B cell (primary cell): ENCODE results near the gene ARMC9. TPM values are rescaled to one million over a fixed set of nuclear protein-coding genes. Genes with fewer than 3 reads are reported as not detected.

ENCODE experiments used
- ATAC-seq: fragments of 200-7000 bp; cut with Tn5 transposase; one replicate; pipeline ENCODE4 v1.10.0; 2021; ENCODE audit warnings: low read depth, mild to moderate bottlenecking, moderate number of reproducible peaks, moderate library complexity
- CTCF ChIA-PET: fragments of 350-600 bp; sonication (Branson Sonifier 250); formaldehyde crosslinking; loops from one replicate; lab custom pipeline; 2021; ENCODE audit warnings: antibody characterized with exemption, inconsistent platforms; lab: Charles Lee
- POLR2A ChIA-PET: fragments of 350-600 bp; sonication (Branson Sonifier 250); formaldehyde crosslinking; loops from one replicate; lab custom pipeline; 2021; ENCODE audit warnings: antibody characterized with exemption; lab: Charles Lee
- DNase-seq: peaks from one replicate; pipeline ENCODE4 v3.0.0; 2013
- H2AFZ ChIP-seq: 2 replicates; pipeline ENCODE4 v1.6.1; 2012; ENCODE audit warnings: mild to moderate bottlenecking, low read depth, low read length; ENCODE audit not compliant: insufficient read depth, poor library complexity, severe bottlenecking
- H3K27ac ChIP-seq, 2 donors: 1 replicate in 1 of 2; 2 replicates in 1 of 2; pipeline ENCODE4 v1.5.1; 2012 to 2013; ENCODE audit warnings: low read length in 2 of 2, mild to moderate bottlenecking in 2 of 2, moderate library complexity in 1 of 2
- H3K27me3 ChIP-seq, 4 experiments: fragments of 200-600 bp in 1 of 4; sonication (generic) in 1 of 4; replicated peaks in 1 of 4; 1 replicate in 2 of 4; 2 replicates in 2 of 4; pipeline versions ENCODE4 v1.6.1 to v1.7.0; 2013 to 2016; ENCODE audit warnings: low read length in 3 of 4, mild to moderate bottlenecking in 2 of 4, mixed read lengths in 1 of 4, moderate library complexity in 1 of 4; ENCODE audit not compliant: insufficient read depth in 4 of 4, control insufficient read depth in 3 of 4; ENCODE audit errors: control extremely low read depth in 1 of 4
- H3K36me3 ChIP-seq, 2 experiments: replicated peaks in 1 of 2; 1 replicate in 1 of 2; 2 replicates in 1 of 2; pipeline versions ENCODE4 v1.6.1 to v1.7.1; 2013; ENCODE audit warnings: low read length in 1 of 2; ENCODE audit not compliant: insufficient read depth in 2 of 2, control insufficient read depth in 1 of 2; ENCODE audit errors: control extremely low read depth in 1 of 2, extremely low read depth in 1 of 2
- H3K4me1 ChIP-seq, 2 donors: fragments of 200-600 bp in 1 of 2; sonication (generic) in 1 of 2; 1 replicate in 1 of 2; 2 replicates in 1 of 2; pipeline versions ENCODE4 v1.5.1 to v1.6.1; 2013 to 2017; ENCODE audit warnings: low read length in 2 of 2; ENCODE audit not compliant: control insufficient read depth in 2 of 2, insufficient read depth in 2 of 2
- H3K4me2 ChIP-seq: replicated peaks from 2 replicates; pipeline ENCODE3; 2012; ENCODE audit warnings: mild to moderate bottlenecking, low read depth, low read length; ENCODE audit not compliant: poor library complexity, severe bottlenecking
- H3K4me3 ChIP-seq, 5 experiments: fragments of 200-600 bp in 1 of 5; sonication (generic) in 1 of 5; 1 replicate in 3 of 5; 2 replicates in 2 of 5; pipeline versions ENCODE4 v1.5.1 to v1.7.0; 2011 to 2016; ENCODE audit warnings: low read length in 4 of 5, mild to moderate bottlenecking in 4 of 5, low read depth in 2 of 5, control low read depth in 1 of 5, moderate library complexity in 1 of 5; ENCODE audit not compliant: insufficient read depth in 1 of 5; ENCODE audit errors: control extremely low read depth in 1 of 5, extremely low read depth in 1 of 5
- H3K79me2 ChIP-seq: fragments of 200-600 bp; sonication (generic); one replicate; pipeline ENCODE4 v1.6.0; 2016; ENCODE audit warnings: low read length; ENCODE audit not compliant: control insufficient read depth, insufficient read depth
- H3K9ac ChIP-seq: fragments of 200-600 bp; sonication (generic); 2 replicates; pipeline ENCODE4 v1.6.1; 2017; ENCODE audit warnings: mild to moderate bottlenecking, low read length, moderate library complexity
- H3K9me3 ChIP-seq, 3 donors: one replicate each; pipeline versions ENCODE4 v1.6.1 to v1.7.1; 2013; ENCODE audit warnings: low read length in 2 of 3; ENCODE audit not compliant: control insufficient read depth in 2 of 3, insufficient read depth in 1 of 3; ENCODE audit errors: control extremely low read depth in 1 of 3
- H4K20me1 ChIP-seq: 2 replicates; pipeline ENCODE4 v1.6.0; 2012; ENCODE audit warnings: mild to moderate bottlenecking, low read length; ENCODE audit not compliant: insufficient read depth, control insufficient read depth, poor library complexity, severe bottlenecking
- H3K27ac Mint-ChIP-seq: one replicate; pipeline ENCODE4 v1.8.0; 2021; ENCODE audit warnings: mixed read lengths
- H3K27me3 Mint-ChIP-seq: one replicate; pipeline ENCODE4 v1.8.0; 2021; ENCODE audit warnings: mixed read lengths
- H3K4me1 Mint-ChIP-seq: one replicate; pipeline ENCODE4 v1.8.0; 2021; ENCODE audit warnings: mixed read lengths
- H3K4me3 Mint-ChIP-seq: one replicate; pipeline ENCODE4 v1.8.0; 2021; ENCODE audit warnings: mixed read lengths
- H3K9me3 Mint-ChIP-seq: one replicate; pipeline ENCODE4 v1.8.0; 2022; ENCODE audit warnings: mixed read lengths; ENCODE audit not compliant: insufficient read depth
- CTCF ChIP-seq: fragments of 200-600 bp; IDR thresholded peaks from one replicate; pipeline ENCODE4 v1.8.0; 2022; ENCODE audit warnings: antibody characterized with exemption, mild to moderate bottlenecking
- EZH2 ChIP-seq: IDR thresholded peaks from 2 replicates; pipeline ENCODE4 v1.6.1; 2012; ENCODE audit warnings: borderline replicate concordance, low read depth, mild to moderate bottlenecking, moderate library complexity, low read length; ENCODE audit not compliant: insufficient read depth, poor library complexity, severe bottlenecking
- WGBS: methylation state at CpG from one replicate; pipeline ENCODE4 v1.1.5; 2013; ENCODE audit warnings: missing lambda C conversion rate; ENCODE audit not compliant: insufficient coverage; 5-methylcytosine and 5-hydroxymethylcytosine counted together
- intact Hi-C: fragments of 100-400 bp; cut with micrococcal nuclease; formaldehyde crosslinking; loops from one replicate; pipeline ENCODE4 v1.10.0; 2022
- polyA plus RNA-seq: library from polyadenylated mRNA; depleted of rRNA; stranded (reverse); fragments of >200 nt; gene quantifications from 2 replicates; pipeline ENCODE4 v1.2.3, GENCODE V29; 2012
- total RNA-seq, 2 donors: library from RNA; stranded (reverse); fragments of 120-200 nt in 1 of 2; gene quantifications; 1 replicate in 1 of 2; 2 replicates in 1 of 2; pipeline versions ENCODE4 v1.2.3 to v1.2.4, GENCODE V29; 2013 to 2022

ARMC9 gene
- total and polyA plus RNA-seq, 2 donors (not counting 1 experiment from before 2014, with no cell fraction given) = 0.40 to 5.4 TPM

GRCh38 chr2:231399046-231399852 is 200.8 kb downstream of the ARMC9 start:
- Histone ChIP-seq H3K79me2 (peaks cover 9% of the 10 kb centered on the region), H3K4me1 (peaks cover 13 to 22% of the 10 kb centered on the region in 2 donors), H2AFZ (no peak overlapping the region), H3K27ac (no peak overlapping the region), H3K4me3 (no peak overlapping the region), H3K36me3 (peaks cover 0 to 8% of the 10 kb centered on the region in 2 experiments), H3K4me2 (no peak overlapping the region), H4K20me1 (no peaks in the 10 kb centered on the region), H3K9me3 (peaks cover 0 to 2% (median 0%) of the 10 kb centered on the region in 3 donors), H3K9ac (no peak overlapping the region), H3K27me3 (no peaks in the 10 kb centered on the region)
- no peak overlapping the region for H3K27ac Mint-ChIP-seq
- H3K27me3 Mint-ChIP-seq = no peaks in the 10 kb centered on the region
- H3K4me1 Mint-ChIP-seq = peaks cover 33% of the 10 kb centered on the region
- no peaks in the 10 kb centered on the region for H3K9me3 Mint-ChIP-seq
- DNase-seq (no peak), ATAC-seq (no peak)
- intact Hi-C loops = loop anchor here (10.0 kb wide), 1 partner anchor 524 kb away; no protein-coding TSS in a partner anchor
- POLR2A ChIA-PET = no interaction called here
- CTCF ChIA-PET = interaction anchor here (1.2 to 21.6 kb wide), 8 partner anchors 12 to 296 kb away, joined by 3 to 325 read pairs (median 8); no protein-coding TSS in a partner anchor
- TF ChIP-seq EZH2 (no peak), CTCF (no peak)
- WGBS = 94% methylated on average over 16 of the region's 23 CpGs
- no peak overlapping the region for H3K4me3 Mint-ChIP-seq
